Measurements from ENCODE around the gene NANOS3. TPM values are rescaled to one million over a fixed set of nuclear protein-coding genes. Genes with fewer than 3 reads are reported as not detected.

Gene NANOS3
- total RNA-seq, 1 donor from 2014 or later: 2.9 TPM

DNA sequence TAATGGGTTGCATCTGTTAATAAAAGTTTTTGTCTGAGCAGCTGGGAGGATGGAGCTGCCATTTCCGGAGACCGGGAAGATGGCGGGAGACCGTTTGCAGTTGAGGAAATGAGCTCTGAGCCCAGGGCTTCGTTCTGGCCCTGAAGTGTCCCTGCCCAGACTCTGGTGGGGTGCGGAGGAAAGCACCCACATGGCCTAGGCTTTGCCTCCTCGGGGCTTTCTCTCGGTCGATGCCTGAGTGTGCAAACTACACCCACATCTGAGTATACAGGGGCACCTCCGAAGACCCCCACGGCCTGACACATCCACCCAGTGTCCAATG lies 15.6 kb upstream of the NANOS3 start:
- Histone ChIP-seq H3K4me2 (ENCODE audit: low read length) (peak overlapping the region; percentile 97), H3K36me3 (ENCODE audit: insufficient read depth, low read length) (no peaks in the 10 kb centered on the region), H3K4me1 (ENCODE audit: insufficient read depth, low read length) (peaks cover 25% of the 10 kb centered on the region), H4K20me1 (ENCODE audit: insufficient read depth, low read length) (no peaks in the 10 kb centered on the region), H3K27me3 (ENCODE audit: insufficient read depth, low read length) (no peaks in the 10 kb centered on the region), H3K9me3 (ENCODE audit: insufficient read depth, low read depth, low read length) (no peaks in the 10 kb centered on the region), H3K27ac (ENCODE audit: low read depth, low read length) (peak overlapping the region; percentile 98), H3K79me2 (ENCODE audit: insufficient read depth, low read length) (peaks cover 4% of the 10 kb centered on the region), H3K9ac (ENCODE audit: low read length) (peak overlapping the region; percentile 93), H3K4me3 (ENCODE audit: insufficient read depth, low read depth, low read length) (peak overlapping the region; percentile 58), H2AFZ (ENCODE audit: low read depth, low read length) (no peak overlapping the region)
- FAIRE-seq (no peak), DNase-seq (ENCODE audit: low read depth) (no peak)
- Mint-ChIP-seq H3K27me3 (ENCODE audit: low read depth, unreplicated experiment) (no peaks in the 10 kb centered on the region), H3K27ac (ENCODE audit: unreplicated experiment) (peak overlapping the region; percentile 94), H3K9me3 (ENCODE audit: unreplicated experiment) (no peaks in the 10 kb centered on the region), H3K36me3 (ENCODE audit: low read depth, unreplicated experiment) (no peaks in the 10 kb centered on the region), H3K4me3 (ENCODE audit: unreplicated experiment) (no peak overlapping the region), H3K4me1 (ENCODE audit: low read depth, unreplicated experiment) (peaks cover 8% of the 10 kb centered on the region)
- no peak for TF ChIP-seq EZH2 (IDR thresholded peaks at IDR 0.05; ENCODE audit: insufficient read depth, low read length)
- TF ChIP-seq, protein P1, sequence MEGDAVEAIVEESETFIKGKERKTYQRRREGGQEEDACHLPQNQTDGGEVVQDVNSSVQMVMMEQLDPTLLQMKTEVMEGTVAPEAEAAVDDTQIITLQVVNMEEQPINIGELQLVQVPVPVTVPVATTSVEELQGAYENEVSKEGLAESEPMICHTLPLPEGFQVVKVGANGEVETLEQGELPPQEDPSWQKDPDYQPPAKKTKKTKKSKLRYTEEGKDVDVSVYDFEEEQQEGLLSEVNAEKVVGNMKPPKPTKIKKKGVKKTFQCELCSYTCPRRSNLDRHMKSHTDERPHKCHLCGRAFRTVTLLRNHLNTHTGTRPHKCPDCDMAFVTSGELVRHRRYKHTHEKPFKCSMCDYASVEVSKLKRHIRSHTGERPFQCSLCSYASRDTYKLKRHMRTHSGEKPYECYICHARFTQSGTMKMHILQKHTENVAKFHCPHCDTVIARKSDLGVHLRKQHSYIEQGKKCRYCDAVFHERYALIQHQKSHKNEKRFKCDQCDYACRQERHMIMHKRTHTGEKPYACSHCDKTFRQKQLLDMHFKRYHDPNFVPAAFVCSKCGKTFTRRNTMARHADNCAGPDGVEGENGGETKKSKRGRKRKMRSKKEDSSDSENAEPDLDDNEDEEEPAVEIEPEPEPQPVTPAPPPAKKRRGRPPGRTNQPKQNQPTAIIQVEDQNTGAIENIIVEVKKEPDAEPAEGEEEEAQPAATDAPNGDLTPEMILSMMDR (IDR thresholded peaks at IDR 0.05; ENCODE audit: insufficient read depth, low read depth, low read length): no peak

DNA sequence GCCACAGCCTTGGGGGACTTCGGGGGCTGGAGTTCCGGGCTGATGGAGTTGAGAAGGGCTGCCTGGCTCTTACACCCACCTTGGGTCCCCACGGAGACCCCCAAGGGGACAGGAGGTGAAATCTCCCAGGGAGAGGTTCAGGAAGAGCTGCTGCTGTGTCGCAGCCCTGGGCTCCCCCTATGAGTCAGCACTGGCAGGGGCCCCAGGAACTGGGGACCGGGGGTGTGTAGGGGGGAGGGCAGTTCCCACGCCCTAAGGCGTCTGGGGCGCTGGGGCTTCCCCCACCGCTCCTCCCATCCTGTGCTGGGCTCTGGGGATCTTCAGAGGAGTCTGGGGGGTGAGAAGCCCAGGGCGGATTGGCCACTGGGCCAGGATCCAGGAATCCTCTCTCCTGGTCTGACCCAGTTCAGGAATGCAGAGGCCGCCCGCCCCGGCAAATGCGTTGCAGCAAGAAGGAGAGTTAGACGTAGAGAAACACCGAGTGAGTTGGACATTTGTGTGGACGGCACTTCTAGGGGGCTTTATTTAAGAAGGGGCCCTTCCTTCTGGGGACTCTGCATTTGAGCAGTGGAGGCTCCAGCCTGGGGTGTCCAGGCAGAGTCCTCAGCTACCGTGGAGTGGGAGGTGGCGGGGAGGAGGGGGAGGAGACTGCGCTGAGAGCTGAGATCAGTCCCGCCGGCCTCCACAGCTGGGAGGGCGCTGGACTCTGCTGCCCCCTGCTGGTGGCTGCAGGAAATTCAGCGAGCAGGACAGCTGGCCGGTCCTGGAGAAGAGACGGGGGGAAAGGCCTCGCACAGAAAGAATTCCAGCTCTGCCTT lies 15.0 kb upstream of the NANOS3 start:
- H2AFZ ChIP-seq (ENCODE audit: low read depth, low read length): peak overlapping the region; percentile 59
- peaks cover 27% of the 10 kb centered on the region for H3K4me1 ChIP-seq (ENCODE audit: insufficient read depth, low read length)
- H3K27ac ChIP-seq (ENCODE audit: low read depth, low read length): peak overlapping the region; percentile 98
- no peaks in the 10 kb centered on the region for H3K36me3 ChIP-seq (ENCODE audit: insufficient read depth, low read length)
- H3K9ac ChIP-seq (ENCODE audit: low read length): peak overlapping the region; percentile 93
- H3K79me2 ChIP-seq (ENCODE audit: insufficient read depth, low read length): peaks cover 6% of the 10 kb centered on the region
- DNase-seq (ENCODE audit: low read depth) (peak; percentile 77), FAIRE-seq (no peak)
- TF ChIP-seq, protein P1 (IDR thresholded peaks at IDR 0.05; ENCODE audit: insufficient read depth, low read depth, low read length): peak; percentile 75
- no peak for TF ChIP-seq EZH2 (IDR thresholded peaks at IDR 0.05; ENCODE audit: insufficient read depth, low read length)
- peaks cover 8% of the 10 kb centered on the region for H3K4me1 Mint-ChIP-seq (ENCODE audit: low read depth, unreplicated experiment)
- no peaks in the 10 kb centered on the region for H4K20me1 ChIP-seq (ENCODE audit: insufficient read depth, low read length)
- H3K9me3 Mint-ChIP-seq (ENCODE audit: unreplicated experiment): no peaks in the 10 kb centered on the region
- no peaks in the 10 kb centered on the region for H3K36me3 Mint-ChIP-seq (ENCODE audit: low read depth, unreplicated experiment)
- peak overlapping the region; percentile 97 for H3K4me2 ChIP-seq (ENCODE audit: low read length)
- H3K27me3 ChIP-seq (ENCODE audit: insufficient read depth, low read length): no peaks in the 10 kb centered on the region
- peak overlapping the region; percentile 58 for H3K4me3 ChIP-seq (ENCODE audit: insufficient read depth, low read depth, low read length)
- peak overlapping the region; percentile 94 for H3K27ac Mint-ChIP-seq (ENCODE audit: unreplicated experiment)
- H3K9me3 ChIP-seq (ENCODE audit: insufficient read depth, low read depth, low read length): no peaks in the 10 kb centered on the region
- H3K27me3 Mint-ChIP-seq (ENCODE audit: low read depth, unreplicated experiment): no peaks in the 10 kb centered on the region
- H3K4me3 Mint-ChIP-seq (ENCODE audit: unreplicated experiment): peak overlapping the region; percentile 81
